SHP77 (cell line): ENCODE measurements around the gene FAM20C.
"Not testable (repeated sequence)": the region's sequence is repeated elsewhere in the genome, so short reads cannot be mapped to it uniquely, and the experiment has no call there.

Experiments
- DNase-seq, 2 experiments: peaks; one replicate each; lab custom pipeline; 2025; lab: John Stamatoyannopoulos, UW

FAM20C gene

DNA sequence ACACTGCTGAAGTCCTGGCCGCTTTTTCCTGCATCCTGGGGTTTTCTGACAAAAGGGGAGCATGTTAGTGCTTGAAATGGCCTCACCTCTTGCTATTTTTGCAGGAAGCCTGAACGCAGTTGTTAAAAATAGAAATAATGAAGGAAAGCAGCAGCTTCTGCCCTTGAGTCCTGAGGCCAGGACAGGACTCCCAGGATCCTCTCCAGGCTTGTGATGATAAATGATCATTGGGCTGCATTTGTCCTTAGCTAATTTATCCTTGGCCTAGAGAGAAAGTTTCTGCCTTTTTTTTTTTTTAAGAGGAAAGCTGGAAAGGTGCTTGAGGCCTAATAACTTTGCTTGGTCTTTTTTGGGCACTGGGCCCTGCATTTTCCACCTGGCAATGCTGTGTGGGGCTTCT lies 17.7 kb upstream of the FAM20C start:
- DNase-seq = no peak

GRCh38 chr7:175955-176354 lies 16.4 kb upstream of the FAM20C start:
- DNase-seq = no peak

- DNase-seq = no peak
These were observed 16.0 kb upstream of the FAM20C start for GRCh38 chr7:176381-176780.

DNA sequence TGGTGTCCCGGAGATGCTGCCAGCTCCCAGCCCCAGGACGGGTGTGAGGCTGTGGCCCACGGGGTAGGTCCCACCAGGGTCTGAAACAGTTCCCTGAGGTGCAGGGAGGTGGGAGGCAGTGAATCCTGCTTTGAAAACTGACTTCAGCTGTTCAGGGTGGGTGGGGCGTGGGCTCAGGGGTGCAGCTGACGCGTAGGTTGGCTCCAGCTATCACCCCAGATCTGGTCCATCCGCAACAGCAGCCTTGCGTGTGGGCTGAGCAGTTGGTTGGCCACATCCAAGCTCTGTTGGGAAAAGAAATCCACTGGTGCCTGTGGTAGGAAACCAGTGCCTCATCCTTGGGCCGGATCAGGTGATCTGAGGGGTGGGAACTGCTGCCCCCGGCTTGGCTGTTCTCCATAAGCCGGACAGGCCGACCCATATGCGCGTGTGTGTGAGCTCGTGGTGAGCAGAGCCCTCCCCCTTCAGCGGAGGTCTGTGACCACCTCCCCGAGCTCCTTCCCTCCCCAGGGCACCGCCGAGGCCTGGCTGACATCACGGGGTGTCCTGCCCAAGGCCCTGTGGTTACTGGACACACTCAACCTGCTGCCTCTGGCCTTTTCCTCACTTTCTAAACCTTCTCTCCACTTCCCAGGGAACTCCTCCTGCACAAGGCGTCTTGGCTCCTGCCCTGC lies 15.4 kb upstream of the FAM20C start:
- DNase-seq = no peak

DNA sequence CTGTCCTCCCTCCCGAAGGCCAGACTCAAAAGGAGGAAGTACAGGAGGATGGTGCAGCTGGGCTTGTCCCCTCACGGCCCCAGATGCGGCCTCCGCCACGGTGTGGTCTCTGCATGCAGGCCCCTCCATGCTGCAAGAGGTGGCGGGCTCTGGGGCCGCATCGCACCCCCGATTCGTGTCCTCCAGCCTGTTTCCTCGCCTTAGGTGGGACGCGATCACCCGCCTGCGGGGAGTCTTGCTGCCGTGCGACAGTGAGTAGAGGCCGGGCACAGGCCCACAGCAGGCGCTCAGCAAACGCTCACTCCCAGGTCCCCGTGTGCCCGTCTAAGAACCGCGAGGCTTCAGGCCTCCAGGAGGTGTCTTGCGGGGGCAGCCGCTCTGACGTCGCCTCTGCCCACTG lies 13.9 kb upstream of the FAM20C start:
- no peak for DNase-seq

DNA sequence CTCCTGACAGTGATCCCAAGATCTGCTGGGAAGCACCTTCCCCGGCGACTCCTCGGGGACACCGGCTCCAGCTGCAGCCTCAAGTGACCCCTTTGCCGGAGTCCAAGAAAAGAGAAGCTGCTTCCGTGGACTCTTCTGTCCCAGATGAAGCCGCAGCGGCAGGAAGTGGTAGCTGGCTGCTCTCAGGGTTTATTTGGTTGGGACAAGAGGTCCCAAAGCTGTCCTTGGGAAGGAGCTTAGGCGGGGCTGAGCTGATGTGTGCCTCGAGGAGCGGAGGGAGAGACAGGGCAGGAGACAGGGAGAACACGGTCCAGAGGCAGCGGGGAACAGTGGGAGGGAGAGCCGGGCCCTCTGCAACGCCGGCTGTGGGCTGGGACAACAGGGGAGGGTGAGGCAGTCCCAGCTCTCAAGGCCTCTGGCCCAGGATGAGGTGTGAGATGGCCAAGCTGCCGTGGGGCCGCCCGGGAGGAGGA lies 13.1 kb upstream of the FAM20C start:
- no peak for DNase-seq

GRCh38 chr7:179948-180694 lies 12.2 kb upstream of the FAM20C start:
- DNase-seq = no peak

GRCh38 chr7:181738-182137 lies 10.6 kb upstream of the FAM20C start:
- DNase-seq = no peak

DNA sequence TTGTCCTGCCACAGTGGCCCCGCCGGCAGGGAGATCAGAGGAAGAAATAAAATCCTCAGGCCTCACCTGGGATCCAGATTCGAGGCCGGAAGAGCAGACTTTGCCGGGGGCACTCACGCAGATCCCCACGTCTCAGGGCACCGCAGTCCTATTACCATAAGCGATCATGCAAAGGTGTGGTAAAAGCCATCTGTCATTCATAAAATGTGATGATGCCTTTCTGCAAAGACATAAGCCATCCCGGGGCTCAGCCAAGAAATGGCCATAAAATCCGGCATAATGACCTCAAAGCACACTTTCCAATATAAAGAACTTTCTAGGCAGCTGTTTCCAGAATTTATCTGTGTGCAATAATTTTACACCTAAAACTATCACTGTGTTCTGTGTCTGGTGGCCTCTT lies 9.9 kb upstream of the FAM20C start:
- not testable (repeated sequence) for DNase-seq

DNA sequence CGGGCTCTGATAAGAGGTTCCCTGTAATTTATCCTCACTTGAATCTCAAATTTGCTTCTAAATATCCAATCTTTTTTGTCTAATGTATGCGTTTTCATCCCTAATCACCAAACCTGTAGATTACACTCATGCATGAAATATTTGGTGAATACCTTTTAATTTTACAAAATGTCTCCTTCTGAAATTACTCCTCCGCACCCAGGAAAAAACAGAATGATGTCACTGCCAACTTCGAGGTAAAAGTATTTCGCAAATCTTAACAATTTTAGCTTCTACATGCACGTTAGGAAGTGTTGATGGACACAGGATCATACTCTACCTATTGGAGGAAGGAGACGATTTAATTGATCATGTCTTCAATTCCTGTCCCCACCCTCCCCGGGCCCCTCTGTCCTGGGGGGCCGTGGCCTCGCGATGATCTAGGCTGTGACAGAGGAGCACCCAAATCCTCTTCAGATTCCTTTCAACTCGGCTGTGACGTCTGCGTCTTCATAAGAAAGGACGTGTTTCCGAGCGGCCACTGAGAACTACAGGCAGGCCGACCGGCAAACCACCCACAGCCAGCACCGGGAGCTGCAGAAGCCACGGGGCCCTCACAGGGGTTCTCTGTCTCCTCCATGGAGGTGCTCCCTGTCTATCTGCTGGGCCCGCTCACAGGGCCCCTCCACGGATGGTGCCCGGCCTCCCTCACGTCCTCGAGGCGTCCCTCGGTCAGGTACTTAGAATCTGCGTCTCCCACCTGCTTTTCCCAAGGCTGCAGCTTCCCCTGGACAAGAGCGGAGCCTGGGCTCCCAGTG lies 8.7 kb upstream of the FAM20C start:
- no peak for DNase-seq

DNA sequence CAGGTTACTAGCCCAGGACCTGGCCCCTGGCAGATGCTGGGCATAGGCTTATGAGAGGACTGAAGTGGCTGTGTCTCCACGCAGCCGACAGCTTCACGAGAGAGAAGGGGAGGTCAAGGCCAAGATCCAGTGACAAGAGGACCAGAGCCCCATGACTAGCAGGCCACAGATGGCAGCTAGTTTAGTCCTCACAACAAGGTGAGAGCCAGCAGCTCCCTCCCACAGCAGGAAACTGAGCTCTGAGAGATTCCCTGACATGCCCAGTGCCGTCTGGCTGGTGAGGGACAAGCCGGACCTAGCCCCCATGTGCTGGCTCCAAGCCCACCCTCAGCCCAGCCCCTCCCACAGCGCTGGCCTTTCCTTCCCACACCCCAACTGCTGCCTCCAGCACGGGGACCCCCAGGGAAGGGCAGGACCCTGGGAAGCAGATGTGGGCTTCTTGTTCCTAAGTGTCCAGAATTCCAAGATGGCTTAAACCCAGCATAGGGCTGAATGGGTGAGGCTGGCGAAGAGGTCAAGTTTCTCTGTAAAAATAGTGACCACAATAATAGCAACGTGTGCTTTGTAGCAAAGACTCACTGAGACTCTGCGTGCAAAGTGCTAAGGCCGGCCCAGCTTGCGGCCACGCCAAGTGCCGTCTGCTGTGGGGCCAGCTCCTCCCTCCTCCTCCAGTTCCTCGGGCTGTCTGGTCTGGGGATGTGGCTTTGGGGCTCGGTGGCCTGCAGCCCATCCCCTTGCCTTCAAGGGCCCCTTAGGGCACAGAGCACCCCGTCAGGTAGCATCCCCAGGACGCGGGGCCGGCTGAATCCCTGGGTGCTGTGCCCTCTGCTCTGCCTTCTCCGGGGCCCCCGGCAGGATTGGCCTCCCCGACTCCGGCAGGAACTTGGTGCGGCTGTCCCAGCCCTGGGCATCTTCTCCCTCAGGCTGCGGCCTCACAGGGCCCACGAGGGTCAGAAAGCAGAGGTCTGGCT lies 7.8 kb upstream of the FAM20C start:
- no peak for DNase-seq

DNA sequence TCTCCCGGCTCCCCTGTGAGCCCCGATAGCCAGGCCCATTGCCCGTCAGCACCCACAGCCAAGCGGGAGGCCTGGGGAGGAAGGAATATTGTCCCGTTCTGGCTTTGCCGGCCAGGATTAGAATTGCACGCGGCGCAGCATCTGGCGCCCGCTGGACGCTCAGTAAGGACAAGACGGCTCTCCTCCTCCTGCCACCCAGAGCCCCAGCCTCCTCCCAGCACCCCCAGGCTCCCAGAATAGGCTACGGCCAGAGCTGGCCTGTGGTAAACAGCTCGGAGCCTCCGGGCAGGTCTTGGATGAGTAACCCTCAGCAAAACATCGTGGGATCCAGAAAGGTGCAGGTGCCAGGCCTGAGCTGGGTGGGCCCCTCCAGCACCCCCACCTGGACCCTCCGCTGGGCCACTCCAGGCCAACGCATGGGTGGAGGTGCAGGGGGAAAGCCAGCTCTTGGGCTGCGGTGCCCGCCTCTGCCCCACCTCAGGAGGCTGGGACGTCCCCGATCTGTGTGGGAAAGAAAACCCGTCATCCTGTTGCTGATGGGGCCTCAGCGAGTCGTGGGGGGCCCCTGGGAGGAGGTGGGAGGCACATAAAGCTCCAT lies 5.8 kb upstream of the FAM20C start:
- no peak for DNase-seq

DNA sequence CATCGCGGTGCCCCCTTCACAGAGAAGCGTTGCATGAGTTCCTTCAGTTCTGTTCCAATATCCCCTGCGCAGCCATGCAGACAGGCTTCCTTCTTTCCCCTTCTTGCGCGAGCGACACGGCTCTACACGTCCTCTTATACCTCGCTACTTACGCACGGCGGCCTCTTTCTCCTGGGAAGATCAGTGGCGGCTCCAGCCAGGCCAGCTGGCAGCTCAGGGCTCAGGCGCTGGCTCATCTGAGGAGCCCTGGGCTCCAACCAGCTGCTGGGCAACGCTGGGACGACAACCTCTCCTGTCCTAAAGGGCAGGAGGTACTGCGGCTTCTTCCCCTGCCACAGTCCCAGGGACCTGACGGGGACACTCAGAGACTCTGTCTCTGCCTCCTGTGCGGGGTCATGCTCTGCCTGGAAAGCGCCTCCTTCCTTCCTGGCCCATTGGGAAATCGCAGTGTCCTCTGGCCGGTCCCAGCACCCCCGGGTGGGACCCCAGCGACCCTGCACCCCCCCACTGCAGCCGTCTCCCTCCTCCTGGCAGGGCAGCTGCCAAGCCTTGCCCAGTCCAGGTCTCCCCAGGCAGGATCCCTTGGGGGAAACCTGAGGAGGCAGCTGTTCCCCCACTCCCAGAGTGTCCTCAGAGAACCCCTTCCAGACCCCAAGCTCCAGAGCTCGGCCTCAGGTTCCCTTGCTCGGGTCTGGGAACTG lies 5.0 kb upstream of the FAM20C start:
- DNase-seq = no peak

DNA sequence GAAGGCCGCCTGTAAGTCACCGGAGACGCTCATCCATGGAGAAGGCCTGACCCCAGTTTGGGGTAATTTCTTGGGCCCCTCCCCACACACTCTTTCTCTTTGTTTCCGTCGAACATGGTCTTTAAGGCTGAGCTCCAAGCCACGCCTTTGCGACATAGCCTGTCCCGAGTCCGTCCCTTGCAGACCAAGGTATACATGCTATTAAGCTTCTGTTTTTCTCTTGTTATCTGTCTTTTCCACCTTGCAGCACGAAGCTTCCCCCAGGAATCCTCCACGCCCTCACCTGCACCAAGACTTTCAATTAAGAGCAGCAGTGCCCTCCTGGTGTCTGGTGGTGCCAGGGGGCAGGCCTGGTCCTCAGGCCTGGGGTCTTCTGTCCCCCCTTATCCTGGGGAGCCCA lies 4.2 kb upstream of the FAM20C start:
- no peak for DNase-seq

- DNase-seq = no peak
These were observed 3.5 kb upstream of the FAM20C start for GRCh38 chr7:188727-189500.

DNA sequence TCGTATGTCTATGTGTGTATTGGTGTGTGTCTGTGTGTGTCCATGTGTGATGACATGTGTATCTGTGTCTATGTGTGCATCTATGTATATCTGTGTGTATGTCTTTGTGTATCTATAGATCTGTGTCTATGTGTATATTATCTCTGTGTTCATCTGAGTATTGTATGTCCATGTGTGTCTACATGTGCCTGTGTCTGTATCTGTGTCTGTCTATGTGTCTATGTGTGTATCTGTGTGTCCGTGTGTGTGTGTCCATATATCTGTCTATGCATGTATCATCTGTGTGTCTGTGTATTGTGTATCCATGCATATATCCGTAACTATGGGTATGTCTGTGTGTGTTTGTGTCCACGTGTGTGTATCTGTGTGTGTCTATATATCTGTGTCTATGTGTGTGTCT lies 2.7 kb upstream of the FAM20C start:
- DNase-seq = no peak

DNA sequence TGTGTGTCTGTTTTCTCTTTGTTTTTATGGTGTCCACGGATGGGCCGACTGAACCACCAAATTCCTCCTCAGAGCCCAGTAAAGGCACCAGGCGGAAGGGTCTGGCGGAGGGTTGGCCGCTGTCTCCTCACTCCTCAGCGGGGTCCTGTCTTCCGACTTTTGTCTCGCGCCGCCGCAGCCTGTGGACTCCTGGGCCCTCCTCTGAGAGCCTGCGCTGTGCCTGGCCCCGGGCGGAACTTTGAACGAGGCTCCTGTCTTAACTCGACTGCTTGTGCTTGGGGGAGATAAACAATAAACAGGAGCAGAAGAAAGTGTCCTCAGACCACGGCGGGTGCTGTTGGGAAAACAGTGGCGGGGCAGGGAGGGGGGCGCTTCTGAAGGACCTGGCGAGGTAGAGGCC lies 2.2 kb upstream of the FAM20C start:
- no peak for DNase-seq

- no peak for DNase-seq
These were observed 1.0 kb upstream of the FAM20C start for GRCh38 chr7:191105-191980.
